Measurements from ENCODE around the gene TAP2.

- TF ChIP-seq EZH2 (IDR thresholded peaks at IDR 0.05; ENCODE audit: insufficient read depth, poor library complexity, severe bottlenecking) (no peak), EZH2phosphoT487 (IDR thresholded peaks at IDR 0.05; ENCODE audit: insufficient read depth, low read depth) (no peak)
Observed at GRCh38 chr6:32827025-32827424, 11.5 kb downstream of the TAP2 start.

All from GM23248 (cell line).